Panc1 (cell line): ENCODE measurements around the gene PRR23B. TPM values are rescaled to one million over a fixed set of nuclear protein-coding genes. Genes with fewer than 3 reads are reported as not detected.

Source experiments
- ATAC-seq: fragments of 200-7000 bp; cut with Tn5 transposase; 2 replicates; pipeline ENCODE4 v1.9.1; 2020; ENCODE audit warnings: mild to moderate bottlenecking, moderate library complexity
- BruUV-seq: library from RNA; stranded (reverse); fragments of 400-500 nt; replicated peaks from 2 replicates; lab custom pipeline; 2021; lab: Mats Ljungman, UMichigan
- CTCF ChIA-PET: fragments of 300-600 bp; sonication (Branson Sonifier 250); formaldehyde crosslinking; loops from one replicate; lab custom pipeline; 2022; ENCODE audit warnings: antibody characterized with exemption; lab: Charles Lee
- POLR2A ChIA-PET: fragments of 300-600 bp; sonication (Branson Sonifier 250); formaldehyde crosslinking; loops from one replicate; lab custom pipeline; 2022; ENCODE audit warnings: antibody characterized with exemption; lab: Charles Lee
- DNase-seq: peaks from one replicate; pipeline ENCODE4 v3.0.0-alpha.2; 2010; ENCODE audit warnings: low read depth, low spot score
- H3K27ac ChIP-seq: 2 replicates; pipeline ENCODE4 v1.5.1; 2011; ENCODE audit warnings: mild to moderate bottlenecking, low read length, inconsistent platforms
- H3K27me3 ChIP-seq: fragments of 200-500 bp; sonication (Bioruptor generic); 2 replicates; pipeline ENCODE4 v1.6.0; 2014; ENCODE audit warnings: low read length, inconsistent platforms; ENCODE audit not compliant: control insufficient read depth, insufficient read depth
- H3K36me3 ChIP-seq: fragments of 200-500 bp; sonication (Bioruptor generic); 2 replicates; pipeline ENCODE4 v1.5.1; 2014; ENCODE audit warnings: inconsistent platforms, mild to moderate bottlenecking, low read length, moderate library complexity; ENCODE audit not compliant: control insufficient read depth, insufficient read depth
- H3K4me1 ChIP-seq: 2 replicates; pipeline ENCODE4 v1.5.1; 2011; ENCODE audit warnings: inconsistent platforms, mild to moderate bottlenecking, low read length, moderate library complexity; ENCODE audit not compliant: control insufficient read depth, insufficient read depth
- H3K4me3 ChIP-seq, 2 experiments: 2 replicates each; pipeline ENCODE4 v1.5.1; 2011 to 2012; ENCODE audit warnings: low read depth in 2 of 2, low read length in 2 of 2, mild to moderate bottlenecking in 2 of 2, inconsistent platforms in 1 of 2, moderate library complexity in 1 of 2
- H3K9me3 ChIP-seq: fragments of 200-500 bp; sonication (Bioruptor generic); 2 replicates; pipeline ENCODE4 v1.5.1; 2014; ENCODE audit warnings: low read depth, mild to moderate bottlenecking, inconsistent platforms, low read length, moderate library complexity; ENCODE audit not compliant: control insufficient read depth, insufficient read depth
- POLR2AphosphoS5 ChIP-seq: IDR thresholded peaks from 2 replicates; pipeline ENCODE4 v1.6.1; 2012; ENCODE audit warnings: mild to moderate bottlenecking, low read depth, low read length, moderate library complexity
- SIN3A ChIP-seq: IDR thresholded peaks from 2 replicates; pipeline ENCODE4 v1.6.1; 2012; ENCODE audit warnings: low read depth, mild to moderate bottlenecking, low read length, moderate library complexity, borderline replicate concordance; ENCODE audit not compliant: insufficient read depth
- TCF7L2 ChIP-seq: IDR thresholded peaks from 2 replicates; pipeline ENCODE4 v1.6.1; 2011; ENCODE audit warnings: mild to moderate bottlenecking, low read depth, low read length, inconsistent platforms
- in situ Hi-C: cut with HindIII; loops from 2 replicates; pipeline ENCODE4 v1.10.0; 2016; ENCODE audit warnings: low sequenced_read_pairs, low pct_unique_long_range_greater_than_20kb
- intact Hi-C: fragments of 100-400 bp; cut with micrococcal nuclease; formaldehyde crosslinking; loops from one replicate; pipeline ENCODE4 v1.10.0; 2022; ENCODE audit not compliant: unreplicated experiment
- total RNA-seq: library from RNA; stranded (reverse); gene quantifications from one replicate; pipeline ENCODE4 v1.2.1, GENCODE V29; 2021; ENCODE audit not compliant: unreplicated experiment
- TF ChIP-seq, protein P1 (sequence below): fragments of 450-650 bp; IDR thresholded peaks from 2 replicates; pipeline ENCODE4 v1.5.1; 2017; ENCODE audit warnings: mild to moderate bottlenecking
- TF ChIP-seq, protein P2 (sequence below), 2 experiments: IDR thresholded peaks; 2 replicates each; pipeline ENCODE4 v1.6.1; 2011 to 2012; ENCODE audit warnings: low read depth in 2 of 2, control low read depth in 1 of 2, low read length in 1 of 2, mild to moderate bottlenecking in 1 of 2, moderate library complexity in 1 of 2; ENCODE audit not compliant: insufficient read depth in 1 of 2

PRR23B gene
- total RNA-seq, 1 experiment from 2014 or later: not detected

DNA sequence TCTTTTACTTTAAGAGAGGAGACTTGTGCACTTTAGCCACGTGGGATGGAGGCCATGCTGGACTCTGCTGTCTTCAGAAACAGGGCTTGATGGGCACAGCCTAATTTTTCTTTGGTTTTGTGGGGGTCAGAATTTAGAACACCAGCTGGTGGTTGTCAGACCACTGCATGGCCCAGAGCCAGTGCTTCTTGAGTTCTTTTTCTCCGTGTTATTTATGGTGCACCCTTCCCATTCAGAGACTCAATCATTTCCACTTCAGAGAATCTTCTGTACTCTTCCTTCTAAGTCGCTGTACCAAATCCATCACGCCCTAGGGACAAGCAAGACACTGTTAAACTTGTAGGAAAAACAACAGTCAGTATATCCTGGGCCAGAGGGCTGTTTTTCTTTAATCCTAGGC lies 34.8 kb downstream of the PRR23B start:
- TF ChIP-seq, protein P1, sequence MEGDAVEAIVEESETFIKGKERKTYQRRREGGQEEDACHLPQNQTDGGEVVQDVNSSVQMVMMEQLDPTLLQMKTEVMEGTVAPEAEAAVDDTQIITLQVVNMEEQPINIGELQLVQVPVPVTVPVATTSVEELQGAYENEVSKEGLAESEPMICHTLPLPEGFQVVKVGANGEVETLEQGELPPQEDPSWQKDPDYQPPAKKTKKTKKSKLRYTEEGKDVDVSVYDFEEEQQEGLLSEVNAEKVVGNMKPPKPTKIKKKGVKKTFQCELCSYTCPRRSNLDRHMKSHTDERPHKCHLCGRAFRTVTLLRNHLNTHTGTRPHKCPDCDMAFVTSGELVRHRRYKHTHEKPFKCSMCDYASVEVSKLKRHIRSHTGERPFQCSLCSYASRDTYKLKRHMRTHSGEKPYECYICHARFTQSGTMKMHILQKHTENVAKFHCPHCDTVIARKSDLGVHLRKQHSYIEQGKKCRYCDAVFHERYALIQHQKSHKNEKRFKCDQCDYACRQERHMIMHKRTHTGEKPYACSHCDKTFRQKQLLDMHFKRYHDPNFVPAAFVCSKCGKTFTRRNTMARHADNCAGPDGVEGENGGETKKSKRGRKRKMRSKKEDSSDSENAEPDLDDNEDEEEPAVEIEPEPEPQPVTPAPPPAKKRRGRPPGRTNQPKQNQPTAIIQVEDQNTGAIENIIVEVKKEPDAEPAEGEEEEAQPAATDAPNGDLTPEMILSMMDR: no peak
- TF ChIP-seq POLR2AphosphoS5 (no peak), TCF7L2 (no peak), SIN3A (no peak)
- TF ChIP-seq, protein P2, sequence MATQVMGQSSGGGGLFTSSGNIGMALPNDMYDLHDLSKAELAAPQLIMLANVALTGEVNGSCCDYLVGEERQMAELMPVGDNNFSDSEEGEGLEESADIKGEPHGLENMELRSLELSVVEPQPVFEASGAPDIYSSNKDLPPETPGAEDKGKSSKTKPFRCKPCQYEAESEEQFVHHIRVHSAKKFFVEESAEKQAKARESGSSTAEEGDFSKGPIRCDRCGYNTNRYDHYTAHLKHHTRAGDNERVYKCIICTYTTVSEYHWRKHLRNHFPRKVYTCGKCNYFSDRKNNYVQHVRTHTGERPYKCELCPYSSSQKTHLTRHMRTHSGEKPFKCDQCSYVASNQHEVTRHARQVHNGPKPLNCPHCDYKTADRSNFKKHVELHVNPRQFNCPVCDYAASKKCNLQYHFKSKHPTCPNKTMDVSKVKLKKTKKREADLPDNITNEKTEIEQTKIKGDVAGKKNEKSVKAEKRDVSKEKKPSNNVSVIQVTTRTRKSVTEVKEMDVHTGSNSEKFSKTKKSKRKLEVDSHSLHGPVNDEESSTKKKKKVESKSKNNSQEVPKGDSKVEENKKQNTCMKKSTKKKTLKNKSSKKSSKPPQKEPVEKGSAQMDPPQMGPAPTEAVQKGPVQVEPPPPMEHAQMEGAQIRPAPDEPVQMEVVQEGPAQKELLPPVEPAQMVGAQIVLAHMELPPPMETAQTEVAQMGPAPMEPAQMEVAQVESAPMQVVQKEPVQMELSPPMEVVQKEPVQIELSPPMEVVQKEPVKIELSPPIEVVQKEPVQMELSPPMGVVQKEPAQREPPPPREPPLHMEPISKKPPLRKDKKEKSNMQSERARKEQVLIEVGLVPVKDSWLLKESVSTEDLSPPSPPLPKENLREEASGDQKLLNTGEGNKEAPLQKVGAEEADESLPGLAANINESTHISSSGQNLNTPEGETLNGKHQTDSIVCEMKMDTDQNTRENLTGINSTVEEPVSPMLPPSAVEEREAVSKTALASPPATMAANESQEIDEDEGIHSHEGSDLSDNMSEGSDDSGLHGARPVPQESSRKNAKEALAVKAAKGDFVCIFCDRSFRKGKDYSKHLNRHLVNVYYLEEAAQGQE (IDR thresholded peaks at IDR 0.05; ENCODE audit: insufficient read depth in 1 of 2, low read depth in 2 of 2, low read length in 1 of 2): no peak
- peaks cover 3% of the 10 kb centered on the region; the same call in 1 of the 2 replicates for H3K27me3 ChIP-seq
- intact Hi-C loops: no loop called here
- ChIA-PET POLR2A (no interaction called here), CTCF (no interaction called here)
- ATAC-seq: no peak
- H3K4me1 ChIP-seq: no peaks in the 10 kb centered on the region
- H3K4me3 ChIP-seq: no peak overlapping the region
- no peak for DNase-seq
- H3K27ac ChIP-seq: no peak overlapping the region
- no peaks in the 10 kb centered on the region for H3K36me3 ChIP-seq
- in situ Hi-C loops: no loop called here
- no peaks in the 10 kb centered on the region for H3K9me3 ChIP-seq
- BruUV-seq: no TSS peak

DNA sequence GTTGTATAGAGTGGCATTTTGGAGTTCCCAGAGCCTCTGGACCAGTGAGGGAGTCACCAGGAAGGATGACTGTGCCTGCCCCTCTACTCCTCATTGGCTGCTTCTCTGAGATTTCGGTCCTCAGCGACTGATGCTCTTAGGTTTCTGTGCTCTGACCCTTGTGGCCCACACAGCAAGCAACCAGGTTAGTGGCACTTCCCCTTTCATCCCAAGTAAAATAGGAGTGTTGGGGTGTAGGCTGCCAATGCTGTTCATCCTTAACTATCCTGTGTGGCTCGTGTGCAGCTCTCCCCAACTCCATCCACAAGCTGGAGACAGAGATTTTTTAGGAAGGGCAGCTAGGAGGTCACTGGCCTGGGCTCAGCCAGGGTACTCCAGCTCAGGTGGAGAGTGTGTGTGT lies 35.9 kb downstream of the PRR23B start:
- CTCF ChIA-PET: no interaction called here
- in situ Hi-C loops: no loop called here
- TF ChIP-seq SIN3A (no peak), TCF7L2 (no peak), POLR2AphosphoS5 (no peak)
- TF ChIP-seq, protein P1: no peak
- TF ChIP-seq, protein P2 (IDR thresholded peaks at IDR 0.05; ENCODE audit: insufficient read depth in 1 of 2, low read depth in 2 of 2, low read length in 1 of 2): no peak
- BruUV-seq: no TSS peak
- POLR2A ChIA-PET: no interaction called here
- DNase-seq: no peak
- Histone ChIP-seq H3K4me1 (no peaks in the 10 kb centered on the region), H3K27ac (no peak overlapping the region), H3K4me3 (no peak overlapping the region), H3K36me3 (no peaks in the 10 kb centered on the region), H3K27me3 (no peaks in the 10 kb centered on the region), H3K9me3 (no peaks in the 10 kb centered on the region)
- intact Hi-C loops: no loop called here
- no peak for ATAC-seq
